ENCODE data around the gene PLCZ1.

DNA sequence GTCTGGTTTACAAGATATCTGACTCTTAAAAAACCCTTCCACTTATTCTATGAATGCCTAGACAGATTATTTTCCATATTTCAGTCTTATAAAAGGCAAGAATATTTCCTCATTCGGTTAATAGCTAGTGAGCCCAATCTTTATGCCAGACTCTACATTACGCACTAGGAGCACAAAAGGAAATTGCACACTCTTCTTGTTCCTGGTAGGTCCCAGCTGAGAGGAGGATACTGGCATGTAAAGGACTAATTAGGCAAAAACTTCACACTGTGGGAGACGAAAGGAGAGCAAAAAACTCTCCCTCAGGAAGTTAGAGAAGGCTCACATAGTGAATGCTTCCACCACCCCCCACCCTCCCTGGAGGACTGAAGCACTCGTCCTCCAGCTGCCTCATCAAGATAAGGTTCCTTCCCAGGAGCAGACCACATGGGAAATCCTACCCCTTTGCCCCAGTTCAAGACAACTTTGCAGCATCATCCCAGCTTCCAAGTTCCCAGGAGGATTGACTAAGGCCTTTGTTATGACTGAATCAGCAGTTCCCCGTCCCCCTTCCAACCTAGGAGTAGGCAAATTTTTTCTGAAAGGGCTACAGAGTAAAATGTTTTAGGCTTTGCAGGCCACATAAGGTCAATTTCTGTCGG, 14.6 kb upstream of the PLCZ1 start:
- TF ChIP-seq, protein P1, sequence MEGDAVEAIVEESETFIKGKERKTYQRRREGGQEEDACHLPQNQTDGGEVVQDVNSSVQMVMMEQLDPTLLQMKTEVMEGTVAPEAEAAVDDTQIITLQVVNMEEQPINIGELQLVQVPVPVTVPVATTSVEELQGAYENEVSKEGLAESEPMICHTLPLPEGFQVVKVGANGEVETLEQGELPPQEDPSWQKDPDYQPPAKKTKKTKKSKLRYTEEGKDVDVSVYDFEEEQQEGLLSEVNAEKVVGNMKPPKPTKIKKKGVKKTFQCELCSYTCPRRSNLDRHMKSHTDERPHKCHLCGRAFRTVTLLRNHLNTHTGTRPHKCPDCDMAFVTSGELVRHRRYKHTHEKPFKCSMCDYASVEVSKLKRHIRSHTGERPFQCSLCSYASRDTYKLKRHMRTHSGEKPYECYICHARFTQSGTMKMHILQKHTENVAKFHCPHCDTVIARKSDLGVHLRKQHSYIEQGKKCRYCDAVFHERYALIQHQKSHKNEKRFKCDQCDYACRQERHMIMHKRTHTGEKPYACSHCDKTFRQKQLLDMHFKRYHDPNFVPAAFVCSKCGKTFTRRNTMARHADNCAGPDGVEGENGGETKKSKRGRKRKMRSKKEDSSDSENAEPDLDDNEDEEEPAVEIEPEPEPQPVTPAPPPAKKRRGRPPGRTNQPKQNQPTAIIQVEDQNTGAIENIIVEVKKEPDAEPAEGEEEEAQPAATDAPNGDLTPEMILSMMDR (IDR thresholded peaks at IDR 0.05), result no peak
- no peak for TF ChIP-seq POLR2A (IDR thresholded peaks at IDR 0.05)
- TF ChIP-seq EP300 (IDR thresholded peaks at IDR 0.05), result no peak

All from stomach (tissue), 4 donors.